NCI-H446 (cell line): ENCODE data around the gene WFDC1.

ENCODE experiments used
- DNase-seq, 2 experiments: peaks; one replicate each; lab custom pipeline; 2025; lab: John Stamatoyannopoulos, UW

The WFDC1 gene

DNA sequence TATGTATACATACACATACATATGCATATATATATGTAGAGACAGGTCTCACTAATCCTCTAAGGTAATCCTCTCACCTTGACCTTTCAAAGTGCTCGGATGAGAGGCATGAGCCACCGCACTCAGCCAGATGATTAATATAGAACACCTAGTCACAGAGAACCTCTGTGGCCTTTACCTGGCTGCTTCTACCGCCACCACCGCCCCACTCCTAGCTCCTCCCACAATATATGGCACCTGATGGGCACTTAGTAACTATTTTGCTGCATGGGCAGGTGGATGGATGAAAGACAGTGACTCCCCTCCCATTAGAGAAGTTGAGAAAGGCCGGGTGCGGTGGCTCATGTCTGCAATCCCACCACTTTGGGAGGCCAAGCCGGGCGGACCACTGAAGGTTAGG is 57.0 kb downstream of the WFDC1 start:
- DNase-seq: no peak

DNA sequence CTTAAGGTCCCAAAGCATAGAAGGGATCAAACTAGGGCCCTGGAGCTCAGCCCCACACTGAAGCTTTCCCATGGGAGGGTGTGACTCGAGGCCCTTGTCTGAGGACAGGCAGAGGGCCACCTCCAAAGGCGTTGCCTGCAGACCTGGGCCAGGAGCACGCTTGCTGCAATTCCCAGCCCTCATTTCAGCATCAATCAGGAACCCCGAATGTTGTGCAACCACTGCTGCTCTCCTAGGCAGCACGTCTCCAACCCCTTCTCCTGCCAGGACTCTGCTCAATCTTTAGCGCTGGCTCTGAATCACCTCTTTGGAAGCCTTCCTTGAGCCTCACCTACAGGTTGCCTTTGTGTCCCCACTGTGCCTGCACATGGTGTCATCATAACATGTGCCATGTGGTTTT is 59.6 kb downstream of the WFDC1 start:
- DNase-seq: no peak

DNA sequence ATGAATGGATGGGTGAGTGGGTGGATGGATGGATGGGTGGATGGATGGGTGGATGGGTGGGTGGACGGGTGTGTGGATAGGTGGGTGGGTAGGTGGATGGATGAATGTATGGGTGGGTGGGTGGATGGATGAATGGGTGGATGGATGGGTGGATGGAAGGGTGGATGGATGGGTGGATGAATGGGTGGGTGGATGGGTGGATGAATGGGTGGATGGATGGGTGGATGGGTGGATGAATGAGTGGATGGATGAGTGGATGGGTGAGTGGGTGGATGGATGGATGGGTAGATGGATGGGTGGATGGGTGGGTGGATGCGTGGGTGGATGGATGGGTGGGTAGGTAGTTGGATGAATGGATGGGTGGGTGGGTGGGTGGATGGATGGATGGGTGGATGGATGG is 60.5 kb downstream of the WFDC1 start:
- no peak for DNase-seq

DNA sequence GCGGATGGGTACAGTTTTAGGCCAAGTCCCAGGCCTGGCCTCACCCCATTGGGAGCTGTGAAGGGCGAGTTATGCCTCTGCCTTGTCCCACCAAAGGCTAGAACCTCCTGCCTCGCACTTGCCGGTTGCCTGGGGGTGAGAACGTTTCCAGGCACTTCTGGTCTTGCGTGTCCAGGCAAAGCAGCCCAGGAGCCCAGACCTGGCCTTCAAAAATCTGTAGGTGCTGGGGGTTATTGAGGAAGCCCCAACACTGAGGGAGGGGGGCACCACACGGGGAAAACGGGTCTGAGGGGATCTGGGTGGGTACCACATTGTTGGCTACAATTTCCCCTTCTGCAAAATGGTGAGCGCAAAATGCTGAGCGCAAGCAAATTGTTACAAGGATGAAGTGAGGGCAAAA is 61.5 kb downstream of the WFDC1 start:
- DNase-seq: no peak

DNA sequence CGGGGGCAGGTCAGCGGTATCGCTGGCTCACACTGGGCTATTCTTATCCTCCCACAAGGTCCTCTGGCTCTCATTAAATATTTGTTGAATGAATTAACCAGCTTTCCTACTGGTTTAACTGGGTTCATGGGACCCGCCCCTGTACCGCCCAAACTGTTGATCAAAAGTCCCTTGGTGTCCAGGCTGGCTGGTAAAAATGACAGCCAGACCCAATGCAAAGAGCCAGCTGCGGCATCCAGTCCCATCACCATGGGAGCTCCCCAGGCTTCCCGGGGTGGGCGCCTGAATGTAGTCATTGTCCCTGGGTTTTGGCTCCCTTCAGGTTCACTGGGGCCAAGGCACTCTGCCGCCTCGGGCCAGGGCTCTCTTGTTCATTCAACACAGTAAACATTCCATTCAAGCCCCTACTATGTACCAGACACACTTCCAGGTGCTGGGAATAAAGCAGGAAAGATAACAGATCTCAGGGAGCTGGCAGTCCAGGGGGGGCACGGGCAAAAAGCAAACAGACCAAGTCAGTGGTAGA is 62.0 kb downstream of the WFDC1 start:
- no peak for DNase-seq

DNA sequence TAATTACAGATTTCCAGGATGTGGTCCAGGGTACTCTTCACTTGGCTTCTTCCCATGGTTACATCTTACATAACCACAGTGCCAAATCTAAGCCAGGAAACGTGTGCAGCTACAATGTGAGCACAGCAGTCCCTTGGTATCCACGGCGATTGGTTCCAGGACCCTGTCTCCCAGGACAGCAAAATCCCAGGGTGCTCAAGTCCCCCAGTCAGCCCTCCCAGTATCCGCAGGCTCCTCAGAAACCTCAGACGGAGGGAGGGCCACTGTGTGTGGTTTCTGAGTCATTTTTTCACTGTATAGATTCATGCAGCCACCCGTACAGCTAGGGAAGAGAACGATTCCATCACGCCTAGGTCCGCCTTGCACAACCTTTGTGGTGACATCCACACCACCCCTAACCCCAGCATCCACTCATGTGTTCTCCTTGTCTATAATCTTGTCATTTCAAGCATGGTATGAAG is 62.5 kb downstream of the WFDC1 start:
- no peak for DNase-seq

DNA sequence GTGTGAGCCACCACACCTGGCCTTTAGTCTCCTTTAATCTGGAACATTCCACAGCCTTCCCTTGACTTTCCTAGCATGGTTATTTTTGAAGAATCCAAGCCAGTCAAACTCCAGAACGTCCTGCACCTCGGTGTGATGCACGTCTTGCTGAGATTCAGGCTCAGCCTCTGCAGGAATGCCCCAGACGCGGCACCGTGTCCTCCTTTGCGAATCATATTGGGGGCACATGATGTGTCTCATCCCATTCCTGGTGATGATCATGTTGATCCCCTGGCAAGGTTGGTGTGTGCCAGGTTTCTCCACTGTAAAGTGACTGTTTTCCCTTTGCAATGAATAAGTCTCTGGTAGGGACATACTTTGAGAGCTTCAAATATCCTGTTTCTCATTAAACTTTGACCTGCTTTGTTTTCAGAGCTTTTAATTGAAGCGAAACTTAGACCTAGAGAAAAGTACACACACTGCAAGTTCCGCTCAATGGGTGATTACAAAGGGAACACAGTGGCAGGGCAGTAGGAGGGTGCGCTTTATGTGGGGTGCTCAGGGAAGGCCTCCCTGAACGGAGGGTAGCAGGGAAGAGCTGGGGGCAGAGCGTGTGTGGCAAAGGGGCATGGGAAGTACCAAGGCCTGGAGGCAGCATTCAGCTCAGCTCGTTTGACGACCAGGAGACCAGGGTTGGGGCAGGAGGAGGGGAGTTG is 64.1 kb downstream of the WFDC1 start:
- no peak for DNase-seq

DNA sequence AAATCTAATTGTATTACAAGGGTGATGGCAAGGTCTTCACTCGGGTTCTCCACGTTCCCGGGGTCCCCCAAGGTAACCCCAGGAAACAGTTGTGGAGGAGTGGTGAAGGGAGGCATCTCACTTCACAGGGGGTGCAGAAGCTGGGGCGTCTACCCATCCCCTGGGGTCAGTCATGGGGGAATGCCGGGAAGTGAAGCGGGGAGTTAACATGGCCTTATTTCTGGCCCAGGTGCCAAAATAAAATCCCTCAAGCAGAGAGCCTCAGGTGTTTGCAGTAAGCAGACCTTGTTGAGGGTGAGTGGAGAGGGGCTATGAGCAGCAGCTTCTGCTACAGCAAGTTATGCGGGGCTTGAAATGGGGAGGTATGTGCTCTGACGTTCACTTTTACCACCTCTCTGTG is 64.6 kb downstream of the WFDC1 start:
- no peak for DNase-seq

DNA sequence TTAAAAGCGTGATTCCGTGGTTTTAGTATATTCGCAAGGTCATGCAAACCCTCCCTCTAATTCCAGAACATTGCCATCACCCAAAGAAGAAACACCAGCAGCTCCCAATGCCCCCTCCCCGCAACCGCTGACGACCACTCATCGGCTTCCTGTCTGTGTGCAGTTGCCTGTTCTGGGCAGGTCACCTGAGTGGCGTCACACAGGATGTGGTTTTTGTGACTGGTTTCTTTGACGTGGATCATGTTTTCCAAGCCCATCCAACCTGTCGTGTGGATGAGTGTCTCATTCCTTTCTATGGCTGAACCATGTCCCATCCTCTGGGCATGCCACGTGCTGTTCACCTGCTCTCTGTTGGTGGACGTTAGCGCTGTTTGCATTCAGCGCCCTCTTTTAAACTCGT is 65.5 kb downstream of the WFDC1 start:
- DNase-seq: no peak

DNA sequence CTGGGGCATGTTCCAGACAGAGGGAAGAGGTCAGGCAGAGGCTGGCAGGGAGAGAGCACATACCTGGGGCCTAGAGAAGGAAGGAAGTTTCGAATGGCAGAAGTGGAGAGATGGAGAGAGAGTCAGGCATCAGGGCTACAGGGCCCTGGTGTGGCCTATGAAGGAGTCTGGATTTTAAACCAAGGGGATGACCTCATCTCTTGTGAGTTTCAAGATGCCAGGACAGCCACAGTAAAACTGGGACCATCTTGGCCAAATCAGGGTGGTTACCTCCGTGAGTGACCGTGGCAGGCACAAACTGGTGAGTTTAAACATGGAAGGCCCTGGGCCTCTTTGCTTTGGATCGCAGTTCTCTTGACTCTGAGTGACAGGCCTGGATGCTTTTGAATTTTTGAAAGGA is 66.1 kb downstream of the WFDC1 start:
- no peak for DNase-seq

DNA sequence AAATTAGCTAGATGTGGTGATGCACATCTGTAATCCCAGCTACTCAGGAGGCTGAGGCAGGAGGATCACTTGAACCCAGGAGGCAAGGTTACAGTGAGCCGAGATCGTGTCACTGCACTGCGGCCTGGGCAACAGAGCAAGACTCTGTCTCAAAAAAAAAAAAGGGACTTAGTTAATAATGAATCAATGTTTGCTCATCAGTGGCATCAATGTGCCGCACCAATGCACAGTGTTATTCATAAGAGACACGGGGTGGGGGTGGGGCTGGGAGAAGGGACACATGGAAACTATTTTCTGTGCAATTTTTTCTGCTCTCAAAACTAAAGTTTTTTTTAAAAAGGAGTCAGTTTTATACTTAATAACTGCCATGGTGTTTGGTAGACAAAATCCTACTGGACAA is 66.9 kb downstream of the WFDC1 start:
- DNase-seq: no peak

DNA sequence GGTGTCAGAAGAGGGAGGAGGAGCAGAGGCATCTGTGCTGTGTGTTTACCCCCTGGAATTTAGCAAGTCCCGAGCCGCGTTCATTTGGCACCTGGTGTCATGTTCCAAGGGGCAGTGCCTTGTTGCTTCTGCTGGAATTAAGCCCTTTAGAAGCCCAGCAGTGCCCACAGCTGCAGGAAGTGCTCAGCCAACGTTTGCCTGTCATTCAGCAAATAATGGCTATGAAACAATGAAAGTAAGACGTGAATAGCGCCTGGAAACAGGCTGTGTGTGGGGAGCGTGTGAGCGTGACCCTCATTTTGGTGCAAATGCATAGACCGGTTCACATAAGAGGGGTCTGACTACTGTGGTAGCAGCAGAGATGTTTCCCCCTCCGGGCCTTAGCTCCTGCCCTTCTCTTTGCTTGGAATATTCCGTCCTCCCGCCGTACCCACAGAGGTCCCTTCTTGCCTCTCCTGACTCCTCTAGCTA is 67.8 kb downstream of the WFDC1 start:
- no peak for DNase-seq

DNA sequence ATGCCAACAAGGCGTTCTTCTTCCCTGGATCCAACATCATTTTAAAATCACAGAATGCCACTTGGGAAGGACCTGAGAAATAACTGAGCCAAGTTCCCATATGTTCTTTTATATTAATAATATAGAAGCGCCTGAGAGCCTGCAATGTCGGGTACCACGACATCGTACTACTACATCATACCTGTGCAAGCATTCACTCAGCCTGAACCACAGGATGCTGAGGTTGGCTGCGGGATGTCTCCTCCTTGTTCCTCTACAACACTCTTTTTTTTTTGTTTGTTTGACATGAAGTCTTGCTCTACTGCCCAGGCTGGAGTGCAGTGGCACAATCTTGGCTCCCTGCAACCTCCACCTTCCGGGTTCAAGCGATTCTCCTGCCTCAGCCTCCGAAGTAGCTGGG is 71.5 kb downstream of the WFDC1 start:
- DNase-seq: no peak

DNA sequence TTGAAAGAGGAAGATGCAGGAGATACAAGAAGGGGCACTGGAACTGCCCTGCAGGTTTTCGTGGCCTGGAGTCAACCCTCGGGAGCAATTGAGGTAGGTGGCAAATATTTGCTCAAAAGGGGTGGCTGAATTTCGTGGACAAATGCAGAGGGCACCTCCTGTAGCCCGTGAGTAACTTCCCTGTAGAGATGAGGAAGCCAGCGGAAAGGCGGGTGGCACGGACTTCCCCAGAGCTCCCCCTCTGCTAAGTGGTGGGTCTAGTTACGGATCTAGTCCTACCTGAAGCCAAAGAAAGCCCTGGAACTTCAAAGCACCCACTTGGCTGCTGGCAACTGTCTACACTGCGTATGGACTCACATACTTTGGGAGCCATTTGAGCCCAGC is 72.6 kb downstream of the WFDC1 start:
- no peak for DNase-seq

DNA sequence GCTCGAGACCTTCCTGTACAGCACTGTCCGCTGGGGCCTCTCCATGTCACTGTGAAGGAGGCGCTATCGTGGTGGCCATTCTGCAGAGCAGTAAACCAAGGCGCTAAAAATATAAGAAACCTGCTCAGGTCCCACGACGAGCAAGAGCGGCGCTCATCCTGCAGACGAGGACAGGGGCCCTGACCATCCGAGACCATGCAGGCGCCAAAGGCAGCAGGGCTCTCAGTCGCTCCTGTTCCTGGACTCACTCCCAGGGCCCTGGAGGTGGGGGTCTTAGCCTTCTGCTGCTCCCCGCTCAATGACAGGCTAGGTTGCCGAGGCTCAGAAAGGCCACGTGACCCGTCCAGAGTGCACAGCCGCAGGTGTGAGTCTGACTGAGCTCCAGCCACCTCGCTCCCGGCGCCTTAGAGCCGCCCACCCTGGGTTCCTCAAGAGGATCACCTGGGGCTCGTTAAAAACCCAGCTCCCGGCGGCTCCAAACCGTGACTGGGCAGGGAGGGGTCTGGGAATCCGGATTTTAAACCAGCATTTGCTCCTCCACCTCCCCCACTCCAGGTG is 73.2 kb downstream of the WFDC1 start:
- DNase-seq: no peak

DNA sequence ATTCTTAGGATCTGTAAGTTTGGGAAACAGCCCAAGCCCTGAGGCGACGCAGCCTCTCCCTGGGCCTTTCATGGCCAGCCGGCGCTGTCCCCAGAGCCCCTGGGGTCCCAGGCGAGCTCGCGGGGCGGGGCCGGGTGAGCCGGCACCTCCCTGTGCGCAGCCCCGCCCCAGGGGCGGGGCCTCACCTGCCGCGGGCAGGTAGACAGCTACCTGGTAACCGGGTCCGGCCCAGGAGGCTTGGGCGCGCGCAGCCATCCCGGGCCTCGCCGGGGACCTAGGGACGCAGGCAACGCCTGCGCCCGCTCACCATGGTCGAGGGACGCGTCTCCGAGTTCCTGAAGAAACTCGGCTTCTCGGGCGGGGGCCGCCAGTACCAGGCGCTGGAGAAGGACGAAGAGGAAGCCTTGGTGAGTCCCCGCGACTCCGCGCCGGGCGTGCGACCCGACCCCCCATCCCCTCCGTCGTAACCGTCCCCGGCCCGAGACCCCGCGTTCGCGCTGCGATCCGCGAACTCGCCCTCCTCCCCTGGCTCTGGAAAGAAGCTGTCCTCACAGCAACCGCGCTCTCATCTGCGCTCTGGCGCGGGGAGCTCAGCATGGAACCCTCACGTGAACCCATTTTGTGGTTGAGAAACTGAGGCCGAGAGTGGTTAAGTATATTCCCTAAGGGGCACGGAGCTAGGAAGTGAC is 73.8 kb downstream of the WFDC1 start, which contains the start of gene ATP2C2:
TSS of gene ATP2C2 (plus strand) at position 231 of the 689 bp plus-strand sequence. CDS start at position 309, 78 bp downstream.
- DNase-seq: no peak

DNA sequence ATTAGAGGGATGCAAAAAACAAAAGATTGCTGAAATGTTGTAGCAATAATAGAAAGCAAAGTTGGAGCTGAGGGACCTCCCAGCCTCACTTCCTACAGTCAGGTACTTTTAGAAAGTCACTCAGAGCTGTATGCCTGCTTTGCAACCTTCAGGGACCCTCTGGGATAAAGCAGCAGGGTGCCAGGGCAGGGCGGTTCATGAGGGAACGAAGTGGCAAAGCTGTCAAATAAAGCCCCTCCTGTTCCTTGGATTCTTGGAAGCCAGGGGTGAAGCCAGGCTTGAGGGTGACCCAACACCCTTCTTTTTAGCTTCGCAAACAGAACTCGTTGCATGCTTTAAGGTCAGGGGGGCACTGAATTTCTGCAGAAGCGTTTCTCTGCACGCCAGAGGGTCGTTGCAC is 74.4 kb downstream of the WFDC1 start:
- no peak for DNase-seq

DNA sequence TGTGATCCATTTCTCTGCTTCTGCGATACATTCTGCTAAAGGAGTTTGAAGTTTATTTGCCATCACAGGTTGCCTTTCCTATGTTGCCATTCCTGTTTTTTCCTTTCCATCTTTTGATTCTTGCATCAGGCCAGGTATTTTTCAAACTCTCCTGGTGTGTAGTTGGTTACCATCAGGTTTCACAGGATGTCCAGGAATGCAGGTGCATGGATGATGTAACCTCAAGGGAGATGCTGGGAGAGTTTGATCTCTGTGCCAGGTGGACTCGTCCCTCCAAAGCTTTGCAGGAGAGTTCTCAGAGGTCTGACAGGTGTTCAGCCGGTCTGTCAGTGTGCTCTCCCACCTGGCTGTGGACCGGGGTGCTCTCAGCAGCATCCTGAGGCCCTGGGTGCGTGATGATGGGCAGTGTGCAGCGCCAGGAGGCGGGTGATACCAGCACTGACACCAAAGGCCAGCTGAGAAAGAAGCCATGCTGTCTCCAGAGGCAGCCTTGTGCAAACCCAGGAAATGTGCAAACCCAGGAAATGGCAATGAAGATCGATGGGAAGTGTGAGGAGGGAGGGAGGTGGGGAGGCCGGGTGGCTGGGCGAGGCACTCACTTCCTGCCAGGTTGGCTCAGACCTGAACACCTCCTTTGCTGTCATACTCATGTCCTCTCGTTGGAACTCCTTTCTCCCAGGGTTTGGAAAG is 75.4 kb downstream of the WFDC1 start:
- DNase-seq: no peak

DNA sequence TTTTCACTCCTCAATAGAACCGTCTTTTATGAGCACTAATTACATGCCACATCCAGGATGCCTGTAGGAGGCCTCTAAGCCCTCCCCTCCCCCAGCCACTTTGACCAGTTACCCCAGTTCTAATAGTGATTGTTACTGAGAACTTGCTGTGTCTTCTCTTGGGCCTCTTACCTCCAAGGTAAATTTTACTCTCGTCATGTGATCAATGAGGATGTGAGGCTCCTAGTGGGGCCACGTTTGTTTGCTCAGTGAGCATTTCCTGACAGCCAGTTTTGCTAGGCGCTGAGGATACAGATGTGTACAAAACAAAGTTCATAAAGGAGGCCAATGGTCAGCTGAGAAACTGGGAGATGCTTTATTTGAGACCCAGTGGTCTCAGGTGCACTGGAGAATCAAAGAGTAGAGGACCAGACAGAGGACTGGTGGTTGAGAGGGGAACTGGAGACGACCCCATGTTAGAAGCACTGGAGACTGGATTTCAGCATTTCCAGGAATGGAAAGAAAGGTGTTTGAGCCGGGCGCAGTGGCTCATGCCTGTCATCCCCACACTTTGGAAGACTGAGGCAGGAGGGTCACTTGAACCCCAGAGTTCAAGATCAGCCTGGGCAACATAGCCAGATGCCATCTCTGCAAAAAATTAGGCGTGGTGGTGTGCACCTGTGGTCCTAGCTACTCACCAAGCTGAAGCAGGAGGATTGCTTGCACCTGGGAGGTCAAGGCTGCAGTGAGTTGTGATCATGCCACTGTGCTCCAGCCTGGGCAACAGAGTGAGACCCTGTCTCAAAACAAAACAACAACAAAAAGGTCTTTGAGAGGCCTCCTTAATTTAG is 76.3 kb downstream of the WFDC1 start:
- DNase-seq: no peak

DNA sequence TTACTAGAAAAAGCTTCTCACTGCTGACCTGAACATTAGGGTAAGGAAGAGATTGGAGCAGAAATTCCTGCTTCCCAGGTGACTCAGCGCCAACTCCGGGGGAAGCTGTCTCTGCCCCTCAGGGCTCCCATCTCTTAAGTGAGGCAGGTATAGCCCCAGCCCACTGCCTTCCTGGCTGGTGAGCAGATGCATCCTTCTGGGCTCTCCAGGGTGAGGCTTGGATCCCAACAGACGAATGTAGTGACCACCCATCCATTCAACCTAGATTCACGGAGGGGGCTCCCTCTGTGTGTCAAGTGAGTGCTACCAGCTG is 76.8 kb downstream of the WFDC1 start:
- no peak for DNase-seq

DNA sequence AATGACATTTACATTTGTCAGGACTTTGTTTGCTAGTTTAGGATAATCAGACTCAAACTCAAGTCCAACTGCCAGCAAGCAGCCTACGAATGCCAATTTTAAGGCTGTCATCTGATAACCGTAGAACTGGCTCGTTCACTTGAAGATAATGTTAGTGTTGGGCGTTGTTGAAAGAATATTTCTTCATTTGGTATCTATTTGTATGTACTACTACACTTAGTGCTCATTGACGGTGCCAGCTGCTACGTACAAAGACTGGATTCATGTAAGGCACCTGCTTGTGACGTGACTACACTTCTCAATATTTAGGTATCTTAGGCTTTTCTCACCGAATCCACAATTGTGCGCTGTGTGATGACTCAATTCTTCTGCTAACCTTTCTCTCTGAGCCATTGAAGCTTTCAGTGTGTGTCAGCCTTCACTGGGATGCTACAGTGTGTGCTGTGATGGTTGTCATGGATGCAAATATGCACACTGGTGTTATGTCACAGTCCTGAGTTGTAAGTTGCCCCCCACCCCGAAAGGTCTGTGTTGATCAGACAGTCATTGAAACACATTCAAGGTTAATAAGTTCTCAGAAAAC is 79.3 kb downstream of the WFDC1 start:
- DNase-seq: no peak
